ENCODE measurements around the gene TEKT2. TPM values are rescaled to one million over a fixed set of nuclear protein-coding genes. Genes with fewer than 3 reads are reported as not detected.

TEKT2 gene
- polyA plus RNA-seq, 1 donor = 13.3 TPM

DNA sequence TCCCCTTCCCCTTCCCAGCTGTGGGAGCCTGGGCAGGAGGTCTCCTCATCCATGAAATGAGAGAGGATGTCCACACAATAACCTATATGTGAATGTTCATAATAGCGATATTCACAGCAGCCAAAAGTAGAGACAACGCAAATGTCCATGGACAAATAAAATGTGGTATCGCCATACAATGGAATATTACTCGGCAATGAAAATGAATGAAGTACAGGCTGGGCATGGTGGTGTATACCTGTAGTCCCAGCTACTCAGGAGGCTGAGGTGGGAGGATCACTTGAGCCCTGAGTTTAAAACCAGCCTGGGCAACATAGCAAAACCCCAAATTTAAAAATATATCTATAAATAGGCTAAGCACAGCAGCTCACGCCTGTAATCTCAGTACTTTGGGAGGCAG, 17.7 kb downstream of the TEKT2 start:
- no peak for DNase-seq

DNA sequence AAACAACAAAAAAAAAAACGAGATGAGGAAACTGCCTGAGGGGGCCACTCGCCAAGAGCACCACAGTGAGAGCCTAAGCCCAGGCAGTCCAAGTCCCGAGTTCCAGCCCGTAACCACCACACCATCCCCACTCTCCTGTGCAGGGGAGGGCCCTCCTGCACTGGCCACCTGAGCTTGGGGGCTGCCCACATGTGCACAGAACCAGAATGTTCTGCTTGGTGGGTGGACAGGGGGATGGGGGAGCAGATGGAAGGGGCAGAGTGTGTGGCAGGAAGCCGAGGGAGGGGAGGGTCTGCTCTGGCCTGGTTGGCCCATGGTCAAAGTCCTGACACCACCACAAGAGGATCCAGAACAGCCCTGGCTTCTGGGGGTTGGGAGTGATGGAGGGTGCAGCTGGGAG, 22.4 kb downstream of the TEKT2 start:
- DNase-seq = no peak

DNA sequence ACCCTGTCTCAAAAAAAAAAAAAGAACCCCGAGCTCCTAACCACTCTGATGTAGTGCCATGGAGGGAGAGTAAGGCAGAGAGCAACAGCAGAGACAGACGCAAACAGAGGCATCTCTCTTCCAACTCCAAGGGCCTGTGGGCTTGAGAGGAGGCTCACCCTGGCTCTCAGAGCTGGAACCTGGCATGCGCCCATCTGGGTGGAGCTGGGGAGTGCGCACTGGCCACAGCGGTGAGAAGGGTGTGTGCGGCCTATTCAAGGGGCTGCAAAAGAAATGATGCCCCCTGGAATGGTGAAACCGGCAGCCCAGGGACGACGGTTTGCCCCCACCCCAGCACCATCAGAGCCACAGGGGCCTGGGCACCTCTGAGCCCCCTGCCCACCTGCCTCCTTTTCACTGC, 23.5 kb downstream of the TEKT2 start:
- no peak for DNase-seq

- no peak for DNase-seq
These were observed 24.4 kb downstream of the TEKT2 start for GRCh38 chr1:36108314-36108713.

- no peak for DNase-seq
These were observed 25.3 kb downstream of the TEKT2 start for GRCh38 chr1:36109041-36109679.

DNA sequence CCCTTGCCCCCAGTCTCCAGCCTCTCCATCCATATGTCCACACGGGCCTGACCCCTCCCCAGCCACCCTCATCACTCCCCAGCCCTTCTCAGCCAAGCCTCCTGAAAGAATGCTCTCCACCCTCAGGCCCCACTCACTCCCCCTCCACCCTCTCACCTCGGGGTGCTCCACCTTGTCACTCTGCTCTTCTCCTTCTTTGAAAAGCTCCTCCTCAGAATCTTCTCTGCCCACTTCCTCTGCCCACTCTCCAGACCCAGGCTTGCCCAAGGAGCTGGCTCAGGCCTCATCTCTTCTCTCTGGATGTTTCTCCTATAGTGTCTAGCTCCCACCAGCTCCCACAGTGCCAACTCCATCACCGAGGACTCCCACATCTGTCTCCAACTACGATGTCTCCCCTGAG, 27.3 kb downstream of the TEKT2 start:
- DNase-seq = no peak

GRCh38 chr1:36112823-36113222, 28.9 kb downstream of the TEKT2 start:
- DNase-seq = no peak

- DNase-seq = no peak
These were observed 30.5 kb downstream of the TEKT2 start for GRCh38 chr1:36114371-36114770.

DNA sequence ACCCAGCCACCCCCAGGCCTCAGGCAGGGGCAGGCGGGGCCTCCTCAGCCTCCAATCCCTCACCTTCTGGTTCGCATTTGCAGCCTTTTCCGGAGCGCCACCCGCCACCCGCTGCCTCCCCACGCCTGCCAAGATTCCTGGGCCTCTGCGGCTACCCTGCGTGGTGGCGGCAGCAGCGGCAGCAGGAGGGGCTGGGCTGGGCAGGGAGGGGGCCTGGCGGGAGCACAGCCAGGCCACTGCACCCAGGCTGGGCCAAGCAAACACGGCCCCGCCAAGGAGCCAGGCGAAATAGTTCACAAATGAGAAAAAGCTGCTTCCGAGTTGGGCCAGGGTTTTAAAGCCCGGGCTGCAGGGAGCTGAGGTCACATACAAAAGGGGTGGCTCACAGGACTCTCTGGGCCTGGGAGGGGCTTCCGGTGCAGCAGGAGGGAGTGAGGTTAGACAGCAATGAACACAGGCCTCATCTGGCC, 31.3 kb downstream of the TEKT2 start:
- DNase-seq = no peak

GRCh38 chr1:36115931-36116330, 32.0 kb downstream of the TEKT2 start:
- no peak for DNase-seq

DNA sequence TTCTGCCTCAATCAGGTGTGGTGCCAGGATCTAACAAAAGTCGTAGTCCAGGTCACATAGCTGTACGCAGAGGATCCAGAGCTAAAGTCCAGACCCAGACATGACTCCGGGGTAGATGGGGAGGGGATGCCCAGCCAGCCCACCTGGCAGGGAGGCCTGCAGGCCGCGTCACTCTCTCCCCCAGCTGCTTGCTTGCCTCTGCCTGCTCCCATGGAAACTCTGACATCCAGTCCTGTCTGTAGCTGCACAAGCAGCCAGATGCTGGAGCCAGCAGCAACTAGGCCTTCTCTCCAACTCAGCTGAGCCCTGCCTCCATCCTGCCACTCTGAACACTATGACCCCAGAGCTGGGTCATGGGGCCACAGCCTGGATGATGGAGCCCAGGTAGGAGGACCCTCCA, 33.0 kb downstream of the TEKT2 start:
- no peak for DNase-seq

DNA sequence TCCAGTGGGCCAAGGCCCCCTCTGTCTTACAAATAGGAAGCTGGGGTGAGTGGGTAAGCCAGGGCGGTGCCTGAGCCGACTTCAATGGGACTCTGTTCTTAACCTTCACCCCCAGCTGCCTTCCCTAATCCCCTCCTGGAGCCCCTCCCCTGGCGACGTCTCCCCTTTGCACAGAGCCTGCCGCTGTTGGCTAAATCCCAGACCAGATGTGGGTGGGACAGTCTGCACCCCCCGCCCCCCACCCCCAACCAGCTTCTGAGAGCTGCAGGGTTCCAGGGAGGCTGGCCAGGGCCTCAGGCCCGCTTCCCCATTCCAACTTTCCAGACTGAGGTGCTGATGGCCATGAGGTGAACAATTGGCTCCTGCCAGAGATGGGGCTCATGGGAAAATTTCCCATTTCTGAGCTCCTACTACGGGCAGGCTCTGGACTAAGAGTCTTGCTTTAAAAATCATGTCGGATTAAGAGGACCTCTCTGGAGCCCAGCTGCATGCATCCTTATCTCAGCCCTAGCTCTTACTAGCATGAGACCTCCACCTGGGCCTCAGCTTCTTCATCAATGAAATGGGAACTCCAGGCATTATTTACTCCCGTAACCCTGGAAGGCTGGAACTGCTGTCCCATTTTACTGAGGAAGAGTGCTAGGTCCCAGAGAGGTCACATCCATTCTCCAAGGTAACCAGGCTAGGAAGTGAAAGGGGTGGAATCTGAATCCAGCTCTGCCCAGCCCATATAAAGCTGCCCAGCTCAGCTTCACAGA, 34.7 kb downstream of the TEKT2 start:
- DNase-seq = no peak

DNA sequence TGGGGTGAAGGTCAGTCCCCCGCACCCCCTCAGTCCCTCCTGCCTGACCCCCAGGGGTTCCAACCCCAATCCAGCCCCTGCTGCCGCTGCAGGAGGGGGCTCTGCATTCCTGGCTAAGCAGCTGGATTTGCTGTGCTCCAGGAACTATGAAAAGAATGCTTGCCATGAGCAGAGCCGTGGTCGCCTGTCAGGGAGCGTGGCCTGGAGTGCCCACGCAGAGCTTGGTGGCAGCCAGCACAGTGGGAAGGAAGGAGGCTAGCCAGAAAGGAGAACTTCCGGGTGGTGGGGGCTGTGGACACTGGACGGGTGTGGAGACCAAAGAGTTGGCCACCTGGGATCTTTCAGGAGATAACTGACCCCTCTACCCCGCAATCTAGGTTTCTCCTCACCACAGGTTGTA, 35.6 kb downstream of the TEKT2 start:
- no peak for DNase-seq

DNA sequence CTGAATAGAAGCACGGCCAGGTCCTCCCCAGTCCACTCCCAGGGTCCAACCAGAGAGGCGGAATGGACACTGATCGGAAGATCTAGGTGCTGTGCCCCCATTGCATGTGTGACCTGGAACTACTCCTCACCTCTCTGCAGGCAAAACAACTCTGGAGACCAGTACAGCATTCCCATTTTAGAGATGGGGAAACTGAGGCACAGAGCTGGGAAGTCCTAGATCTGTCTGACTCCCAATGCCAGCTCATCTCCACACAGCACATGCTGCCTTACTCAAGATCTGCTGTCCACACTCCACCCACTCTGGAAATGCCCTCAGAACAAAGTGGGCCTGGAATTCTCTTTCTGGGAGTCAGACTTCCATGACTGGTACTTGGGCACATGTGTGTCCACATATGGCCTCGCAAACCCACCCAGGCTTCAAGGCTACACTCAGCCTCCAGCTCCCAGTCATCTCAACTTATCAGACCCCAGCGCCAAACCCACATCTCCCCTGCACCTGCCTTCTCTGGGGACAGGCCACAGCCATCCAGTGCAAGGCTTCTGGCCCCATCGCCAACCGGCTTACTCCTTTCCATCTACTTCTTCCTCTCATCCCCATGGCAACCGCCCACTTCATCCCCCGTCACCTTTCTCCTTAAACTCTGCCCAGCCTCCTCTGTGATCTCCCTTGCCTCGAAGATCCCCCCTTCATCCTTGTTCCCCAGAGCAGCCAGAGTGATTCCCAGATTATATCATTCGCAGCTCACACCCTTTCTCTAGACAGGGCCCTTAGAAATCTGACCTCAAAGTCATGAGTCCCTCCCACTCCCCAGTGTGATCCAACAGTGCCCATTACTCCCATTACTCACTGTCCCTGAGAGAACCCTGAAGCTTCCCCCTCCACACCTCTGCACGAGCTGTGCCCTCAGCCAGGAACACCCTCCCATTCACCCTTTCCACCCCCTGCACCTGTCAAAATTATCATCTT, 38.5 kb downstream of the TEKT2 start:
- DNase-seq = no peak

DNA sequence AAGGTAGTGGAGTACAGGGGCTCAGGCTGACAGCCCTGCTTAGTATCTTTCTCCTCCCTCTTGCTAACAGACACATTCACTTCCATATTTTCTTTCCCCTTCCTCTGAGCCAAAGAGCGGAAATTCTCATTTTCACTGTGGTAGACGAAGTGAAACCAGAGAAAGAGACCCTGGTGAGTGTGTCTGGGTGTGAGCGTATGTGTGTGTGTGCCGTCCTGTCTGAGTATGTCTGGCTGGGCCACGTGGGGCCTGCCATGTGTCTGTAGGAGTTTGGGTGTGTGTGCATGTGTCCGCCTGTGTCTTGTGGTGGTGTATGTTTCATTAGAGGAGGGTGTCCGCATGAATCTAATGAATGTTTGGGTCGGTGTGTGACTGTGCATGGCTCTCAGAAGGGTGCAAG, 39.5 kb downstream of the TEKT2 start:
- no peak for DNase-seq

- no peak for DNase-seq
These were observed 40.7 kb downstream of the TEKT2 start for GRCh38 chr1:36124404-36125128.

DNA sequence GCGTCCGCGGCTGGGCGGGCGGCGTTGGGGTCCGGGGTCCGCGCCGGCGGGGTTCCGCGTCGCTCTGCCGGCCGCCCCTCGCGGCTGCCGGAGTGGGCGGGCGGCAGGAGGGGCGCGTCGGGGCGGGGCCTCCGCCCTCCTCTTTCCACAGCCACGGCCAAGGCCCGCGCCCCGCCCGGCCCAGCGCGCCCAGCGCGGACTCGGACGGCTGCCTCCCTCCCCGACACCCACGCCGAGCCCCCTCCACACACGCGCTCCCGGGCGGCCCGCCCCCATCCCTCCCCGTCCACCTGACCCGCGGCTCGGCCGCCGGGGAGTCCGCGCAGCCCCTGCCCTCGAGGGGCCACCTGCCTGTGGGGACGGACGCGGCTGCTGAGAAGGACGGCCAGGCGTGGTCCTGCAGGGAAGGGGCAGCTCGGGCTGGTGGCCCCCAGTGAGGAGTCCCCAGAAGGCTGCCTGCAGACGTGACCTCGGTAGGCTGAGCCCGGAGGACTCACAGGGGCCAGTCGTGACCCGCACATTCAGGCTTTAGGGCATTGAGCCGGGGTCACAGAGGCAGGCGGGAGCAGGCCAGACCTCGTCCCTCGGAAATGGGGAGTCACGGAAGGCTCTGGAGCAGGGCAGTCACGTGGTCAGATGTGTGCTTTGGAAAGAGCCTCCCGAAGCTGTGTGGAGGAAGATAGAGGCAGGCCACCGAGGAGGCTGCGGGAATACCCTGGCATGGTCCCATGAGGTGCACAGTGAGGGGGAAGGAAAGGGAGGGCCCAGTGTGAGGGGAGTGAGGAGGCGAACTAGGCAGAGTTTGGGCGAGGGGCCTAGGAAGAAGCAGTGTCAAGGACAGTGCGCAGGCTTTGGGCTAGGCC, 41.5 kb downstream of the TEKT2 start, which contains the start of gene COL8A2:
TSS of gene COL8A2 (minus strand) at position 94 of the 863 bp plus-strand sequence. CDS start 24,980 bp downstream, outside the sequence.
- no peak for DNase-seq

- DNase-seq = no peak
These were observed 42.3 kb downstream of the TEKT2 start for GRCh38 chr1:36126005-36126716.

DNA sequence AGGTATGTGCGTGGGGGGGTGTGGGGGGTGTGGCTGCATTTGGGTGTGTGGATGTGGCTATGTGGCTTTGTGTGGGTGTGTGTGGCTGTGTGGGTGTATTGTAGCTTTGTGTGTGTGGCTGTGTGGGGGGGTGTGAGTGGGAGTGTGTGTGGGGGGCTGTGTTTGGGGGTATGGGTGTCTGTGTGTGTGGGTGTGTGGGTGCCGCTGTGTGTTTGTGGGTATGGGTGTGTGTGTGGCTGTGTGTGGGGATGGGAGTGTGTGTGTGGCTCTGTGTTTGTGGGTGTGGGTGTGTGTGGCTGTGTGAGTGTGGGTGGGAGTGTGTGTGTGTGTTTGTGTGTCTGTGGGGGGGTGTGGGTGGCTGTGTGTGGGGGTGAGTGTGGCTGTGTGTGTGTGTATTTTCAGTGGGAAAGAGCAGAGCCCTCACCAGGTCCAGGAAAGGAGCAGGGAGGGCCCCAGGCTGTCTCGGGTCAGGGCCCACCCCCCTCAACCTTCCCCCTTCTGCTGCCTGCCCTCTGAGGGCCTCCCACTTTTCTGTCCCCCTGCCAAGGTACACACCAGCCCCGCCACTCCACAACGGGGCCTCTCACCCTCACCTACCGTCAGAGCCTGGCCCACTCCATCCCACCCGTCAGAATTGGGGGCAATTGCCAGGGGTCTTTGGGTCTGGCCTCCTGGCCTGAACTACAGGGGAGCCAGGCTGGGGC, 43.1 kb downstream of the TEKT2 start:
- DNase-seq = no peak
